ENCODE results near the gene ODF2.
"Not testable (repeated sequence)": the region's sequence is repeated elsewhere in the genome, so short reads cannot be mapped to it uniquely, and the experiment has no call there.

- not testable (repeated sequence) for TF ChIP-seq SUZ12 (IDR thresholded peaks at IDR 0.05); FOXA1 (IDR thresholded peaks at IDR 0.05); BHLHE40 (IDR thresholded peaks at IDR 0.05; ENCODE audit: borderline replicate concordance); PKNOX1 (IDR thresholded peaks at IDR 0.05); FOXM1 (IDR thresholded peaks at IDR 0.05; ENCODE audit: borderline replicate concordance); SP1 (IDR thresholded peaks at IDR 0.05); HDGF (IDR thresholded peaks at IDR 0.05; ENCODE audit: borderline replicate concordance); FOXK2 (IDR thresholded peaks at IDR 0.05)
Measured at GRCh38 chr9:128505906-128506305, 50.1 kb downstream of the ODF2 start.
